ENCODE results near the gene RAB3B. TPM values are rescaled to one million over a fixed set of nuclear protein-coding genes. Genes with fewer than 3 reads are reported as not detected.

Gene RAB3B
- total and polyA plus RNA-seq, 8 donors = 0.69 to 5.7 (median 1.6) TPM

DNA sequence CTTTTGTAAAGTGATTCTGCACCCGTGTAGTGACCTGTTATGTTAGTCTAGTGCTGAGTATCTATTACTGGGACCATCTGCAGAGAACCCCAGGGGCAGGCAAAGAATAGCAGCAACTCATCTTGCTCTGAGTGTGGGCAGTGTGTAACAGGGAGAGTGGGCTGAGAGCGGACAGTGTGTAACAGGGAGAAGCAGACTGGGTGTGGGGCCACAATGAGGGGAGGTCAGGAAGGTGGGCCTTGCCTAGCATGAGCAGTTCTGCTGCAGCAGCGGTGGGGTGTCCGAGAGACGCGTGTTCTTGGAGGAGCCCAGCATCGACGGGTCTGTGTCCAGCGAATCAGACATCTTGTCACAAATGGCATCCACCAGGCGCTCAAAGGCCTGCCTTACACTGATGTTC, 70.8 kb downstream of the RAB3B start:
- no peaks in the 10 kb centered on the region for H3K9me3 ChIP-seq
- ATAC-seq (no peak), FAIRE-seq (no peak), DNase-seq (peak in 1 of 6 donors; percentile 37)
- H3K4me3 ChIP-seq = no peak overlapping the region
- H3K27me3 ChIP-seq = no peaks in the 10 kb centered on the region
- intact Hi-C loops (cut with DNase I) = no loop called here
- 87 to 91% methylated on average over 10 of the region's 10 CpGs for whole genome bisulfite sequencing, 2 donors
- H3K27ac ChIP-seq = no peak overlapping the region
- no peak for TF ChIP-seq CTCF (IDR thresholded peaks at IDR 0.05)
- no peaks in the 10 kb centered on the region for H3K4me1 ChIP-seq
- no peaks in the 10 kb centered on the region for H3K36me3 ChIP-seq

DNA sequence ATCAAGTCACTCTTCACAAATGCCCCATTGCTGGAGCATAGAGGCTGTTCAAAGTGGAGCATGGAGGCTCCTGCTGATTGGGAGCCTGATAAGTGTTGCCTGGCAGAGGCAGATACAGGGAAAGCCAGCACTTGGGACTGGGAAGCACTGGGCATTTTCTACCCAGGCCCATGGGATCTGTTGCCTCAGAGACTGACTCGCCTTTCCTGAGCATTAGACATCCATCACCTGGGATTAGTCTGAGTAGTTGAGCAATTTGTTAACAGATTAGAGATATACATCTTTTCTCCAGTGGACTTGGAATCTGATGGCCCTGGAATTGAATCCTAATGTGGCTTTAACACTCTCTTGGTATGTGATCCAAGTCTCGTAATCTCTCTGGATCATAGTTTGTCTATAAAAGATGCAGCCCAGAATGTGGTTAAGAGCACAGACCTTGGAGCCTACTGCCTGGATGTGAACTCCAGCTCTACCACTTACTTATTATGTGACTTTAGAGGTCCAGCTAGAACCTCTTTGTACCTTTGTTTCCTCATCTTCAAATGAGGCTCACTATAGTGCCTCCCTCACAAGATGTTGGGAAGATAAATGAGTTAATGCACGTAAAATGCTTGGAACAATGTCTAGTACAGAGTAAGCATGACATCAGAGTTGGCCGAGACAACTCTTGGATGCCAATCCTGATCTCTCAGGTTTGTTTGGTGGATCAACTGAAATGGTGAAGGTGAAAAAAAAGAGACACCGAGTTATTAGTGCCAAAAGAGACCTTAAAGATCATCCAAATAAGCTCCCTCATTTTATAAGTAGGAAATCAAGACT, 73.7 kb downstream of the RAB3B start:
- Histone ChIP-seq H3K4me1 (no peaks in the 10 kb centered on the region), H3K4me3 (no peak overlapping the region), H3K36me3 (no peaks in the 10 kb centered on the region), H3K27me3 (no peaks in the 10 kb centered on the region), H3K27ac (no peak overlapping the region), H3K9me3 (no peaks in the 10 kb centered on the region)
- DNase-seq (no peak), ATAC-seq (no peak), FAIRE-seq (no peak)
- TF ChIP-seq CTCF (IDR thresholded peaks at IDR 0.05) = no peak
- 73% methylated on average over 5 of the region's 5 CpGs for WGBS, 2 donors
- intact Hi-C loops (cut with DNase I) = no loop called here

DNA sequence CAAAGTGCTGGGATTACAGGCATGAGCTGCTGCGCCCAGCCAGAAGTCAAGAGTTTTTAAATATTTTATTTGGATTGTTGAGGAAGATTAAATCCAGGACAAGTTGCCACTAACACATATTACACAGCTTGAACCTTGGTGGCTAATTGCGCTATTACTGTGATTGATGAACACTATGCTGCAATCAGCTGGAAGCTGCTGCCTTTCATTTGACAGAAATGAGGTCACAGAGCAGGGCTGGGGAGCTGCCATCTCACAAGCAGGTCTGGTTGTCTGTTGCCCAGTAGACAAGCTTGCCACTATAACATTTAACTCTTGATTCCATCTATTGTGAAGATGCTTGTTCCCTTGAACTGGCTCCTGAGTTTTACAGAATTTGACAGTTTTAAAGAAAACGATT, 74.5 kb downstream of the RAB3B start:
- no peak overlapping the region for H3K4me3 ChIP-seq
- no peaks in the 10 kb centered on the region for H3K4me1 ChIP-seq
- no peak for FAIRE-seq
- H3K27me3 ChIP-seq = no peaks in the 10 kb centered on the region
- ATAC-seq = peak in 3 of 4 donors; percentile 59 to 84 (median 84)
- intact Hi-C loops (cut with DNase I) = no loop called here
- TF ChIP-seq CTCF (IDR thresholded peaks at IDR 0.05) = no peak
- no peaks in the 10 kb centered on the region for H3K9me3 ChIP-seq
- no peak overlapping the region for H3K27ac ChIP-seq
- peak in 2 of 6 donors; percentile 3 to 20 for DNase-seq
- no peaks in the 10 kb centered on the region for H3K36me3 ChIP-seq
- 42 to 43% methylated on average over 3 of the region's 3 CpGs for WGBS, 2 donors

- Histone ChIP-seq H3K27ac (no peak overlapping the region), H3K9me3 (no peaks in the 10 kb centered on the region), H3K4me1 (no peaks in the 10 kb centered on the region), H3K27me3 (no peaks in the 10 kb centered on the region), H3K36me3 (no peaks in the 10 kb centered on the region), H3K4me3 (no peak overlapping the region)
- intact Hi-C loops (cut with DNase I) = no loop called here
- FAIRE-seq (no peak), DNase-seq (no peak), ATAC-seq (no peak)
- 79 to 86% methylated on average over 7 of the region's 7 CpGs for WGBS, 2 donors
- TF ChIP-seq CTCF (IDR thresholded peaks at IDR 0.05) = no peak
Measured at GRCh38 chr1:51912881-51913280, 77.6 kb downstream of the RAB3B start.
